Renal pelvis (tissue), 4 donors: ENCODE results near the gene MINK1. TPM values are rescaled to one million over a fixed set of nuclear protein-coding genes. Genes with fewer than 3 reads are reported as not detected.
"Not testable (repeated sequence)": the region's sequence is repeated elsewhere in the genome, so short reads cannot be mapped to it uniquely, and the experiment has no call there.

Source experiments
- DNase-seq: peaks from one replicate; pipeline ENCODE4 v3.0.0-alpha.2; 2013
- polyA plus RNA-seq, 3 donors: library from polyadenylated mRNA; unstranded; fragments of 120-200 nt; gene quantifications; one replicate each; pipeline ENCODE4 v1.2.1, GENCODE V29; 2013; ENCODE audit not compliant: insufficient read length in 3 of 3

MINK1 gene
- polyA plus RNA-seq, 3 donors, result 51.2 to 70.4 (median 69.7) TPM

GRCh38 chr17:4897198-4897687, 64.1 kb downstream of the MINK1 start:
- DNase-seq, result no peak

- no peak for DNase-seq
Observed at GRCh38 chr17:4897785-4898184, 64.6 kb downstream of the MINK1 start.

GRCh38 chr17:4898351-4898750, 65.2 kb downstream of the MINK1 start:
- DNase-seq, result no peak

- DNase-seq, result no peak
Observed at GRCh38 chr17:4898927-4899326, 65.8 kb downstream of the MINK1 start.

GRCh38 chr17:4899341-4900230, 66.4 kb downstream of the MINK1 start, which contains the start of gene C17orf107:
TSS of gene C17orf107 (plus strand) at chr17:4899536. CDS start at chr17:4899763, 227 bp downstream.
- peak; percentile 77 for DNase-seq

- no peak for DNase-seq
Observed at GRCh38 chr17:4900231-4901107, 67.3 kb downstream of the MINK1 start.

- no peak for DNase-seq
Observed at GRCh38 chr17:4901108-4901647, 68.0 kb downstream of the MINK1 start.

- DNase-seq, result no peak
Observed at GRCh38 chr17:4901648-4902344, 68.7 kb downstream of the MINK1 start.

- DNase-seq, result no peak
Observed at GRCh38 chr17:4902540-4902939, 69.4 kb downstream of the MINK1 start.

GRCh38 chr17:4903051-4903818, 70.1 kb downstream of the MINK1 start, which contains the start of gene CHRNE:
TSS of gene CHRNE (minus strand) at chr17:4903098. CDS start at chr17:4903063, 35 bp downstream.
- DNase-seq, result peak; percentile 85

GRCh38 chr17:4906642-4907041, 73.5 kb downstream of the MINK1 start:
- not testable (repeated sequence) for DNase-seq

GRCh38 chr17:4908301-4908700, 75.2 kb downstream of the MINK1 start:
- no peak for DNase-seq

- peak; percentile 90 for DNase-seq
Observed at GRCh38 chr17:4908711-4909496, 75.8 kb downstream of the MINK1 start.

- no peak for DNase-seq
Observed at GRCh38 chr17:4913994-4914393, 80.9 kb downstream of the MINK1 start.

GRCh38 chr17:4914551-4914950, 81.4 kb downstream of the MINK1 start:
- not testable (repeated sequence) for DNase-seq

- DNase-seq, result no peak
Observed at GRCh38 chr17:4919511-4920047, 86.4 kb downstream of the MINK1 start.

GRCh38 chr17:4920351-4921048, 87.4 kb downstream of the MINK1 start:
- DNase-seq, result no peak

- DNase-seq, result no peak
Observed at GRCh38 chr17:4921320-4921719, 88.2 kb downstream of the MINK1 start.
